Naive thymus-derived CD4-positive, alpha-beta T cell (primary cell): ENCODE data around the gene LAMA5. TPM values are rescaled to one million over a fixed set of nuclear protein-coding genes. Genes with fewer than 3 reads are reported as not detected.

Source experiments
- ATAC-seq: fragments of 150-1000 bp; cut with Tn5 transposase; 2 replicates; pipeline ENCODE4 v1.10.0; 2021; ENCODE audit warnings: mild to moderate bottlenecking, moderate library complexity
- CTCF ChIA-PET: fragments of 350-600 bp; sonication (Branson Sonifier 250); formaldehyde crosslinking; loops from one replicate; lab custom pipeline; 2021; ENCODE audit warnings: antibody characterized with exemption; lab: Charles Lee
- POLR2A ChIA-PET: fragments of 350-600 bp; sonication (Branson Sonifier 250); formaldehyde crosslinking; loops from one replicate; lab custom pipeline; 2021; ENCODE audit warnings: antibody characterized with exemption, inconsistent platforms; lab: Charles Lee
- DNase-seq, 9 donors: peaks; one replicate each; pipeline versions ENCODE4 v3.0.0 to v3.0.0-alpha.2; 2020 to 2022; ENCODE audit warnings: mixed read lengths in 1 of 9
- H3K27ac ChIP-seq: one replicate; pipeline ENCODE4 v1.7.0; 2013; ENCODE audit warnings: mild to moderate bottlenecking, low read depth, low read length, moderate library complexity
- H3K27me3 ChIP-seq, 2 donors: one replicate each; pipeline ENCODE4 v1.7.0; 2013; ENCODE audit warnings: low read length in 2 of 2, mild to moderate bottlenecking in 2 of 2, moderate library complexity in 2 of 2; ENCODE audit not compliant: control insufficient read depth in 2 of 2, insufficient read depth in 2 of 2
- H3K36me3 ChIP-seq, 3 experiments: 1 replicate in 2 of 3; 2 replicates in 1 of 3; pipeline ENCODE4 v1.7.0; 2013; ENCODE audit warnings: low read length in 3 of 3, mild to moderate bottlenecking in 3 of 3, moderate library complexity in 1 of 3; ENCODE audit not compliant: insufficient read depth in 3 of 3, control insufficient read depth in 2 of 3
- H3K4me1 ChIP-seq, 2 donors: one replicate each; pipeline ENCODE4 v1.7.0; 2013; ENCODE audit warnings: low read length in 2 of 2, mild to moderate bottlenecking in 2 of 2, moderate library complexity in 1 of 2; ENCODE audit not compliant: control insufficient read depth in 2 of 2, insufficient read depth in 2 of 2
- H3K4me3 ChIP-seq: 2 replicates; pipeline ENCODE4 v1.7.0; 2013; ENCODE audit warnings: mild to moderate bottlenecking, low read length
- H3K9me3 ChIP-seq, 3 experiments: 1 replicate in 2 of 3; 2 replicates in 1 of 3; pipeline ENCODE4 v1.7.0; 2013; ENCODE audit warnings: low read length in 3 of 3; ENCODE audit not compliant: control insufficient read depth in 2 of 3
- H3K27ac Mint-ChIP-seq, 9 donors: one replicate each; pipeline ENCODE4 v1.8.0; 2020 to 2022; ENCODE audit warnings: mixed read lengths in 9 of 9, mild to moderate bottlenecking in 8 of 9, moderate library complexity in 5 of 9, inconsistent platforms in 2 of 9
- H3K27me3 Mint-ChIP-seq, 5 donors: one replicate each; pipeline ENCODE4 v1.8.0; 2021 to 2022; ENCODE audit warnings: mixed read lengths in 5 of 5, mild to moderate bottlenecking in 1 of 5
- H3K36me3 Mint-ChIP-seq, 5 donors: one replicate each; pipeline ENCODE4 v1.8.0; 2020 to 2022; ENCODE audit warnings: mixed read lengths in 5 of 5, mild to moderate bottlenecking in 3 of 5, inconsistent platforms in 1 of 5
- H3K4me1 Mint-ChIP-seq, 7 donors: one replicate each; pipeline ENCODE4 v1.8.0; 2020 to 2022; ENCODE audit warnings: mixed read lengths in 7 of 7, mild to moderate bottlenecking in 3 of 7, inconsistent platforms in 1 of 7
- H3K4me3 Mint-ChIP-seq, 10 donors: one replicate each; pipeline ENCODE4 v1.8.0; 2020 to 2022; ENCODE audit warnings: mild to moderate bottlenecking in 10 of 10, mixed read lengths in 10 of 10, moderate library complexity in 6 of 10, inconsistent platforms in 2 of 10
- H3K9me3 Mint-ChIP-seq, 11 donors: one replicate each; pipeline ENCODE4 v1.8.0; 2020 to 2022; ENCODE audit warnings: mixed read lengths in 11 of 11, mild to moderate bottlenecking in 4 of 11, inconsistent platforms in 1 of 11, moderate library complexity in 1 of 11
- intact Hi-C, 2 donors: fragments of 100-400 bp; cut with micrococcal nuclease; formaldehyde crosslinking; loops; one replicate each; pipeline ENCODE4 v1.15.1; 2023
- polyA plus RNA-seq, 2 donors: library from polyadenylated mRNA; unstranded; fragments of 300-500 nt; fragmentation: Illumina TruSeq; gene quantifications; one replicate each; pipeline ENCODE4 v1.2.3, GENCODE V29; 2021
- total RNA-seq, 6 experiments: library from RNA in 5 of 6; stranded (reverse) in 5 of 6; gene quantifications; 1 replicate in 5 of 6; 2 replicates in 1 of 6; pipeline ENCODE4 v1.2.3 and lab custom pipeline; 2021 to 2026

The LAMA5 gene
- total and polyA plus RNA-seq, 7 experiments from 2014 or later: 0.05 to 1.3 (median 0.57) TPM; not detected in 2

DNA sequence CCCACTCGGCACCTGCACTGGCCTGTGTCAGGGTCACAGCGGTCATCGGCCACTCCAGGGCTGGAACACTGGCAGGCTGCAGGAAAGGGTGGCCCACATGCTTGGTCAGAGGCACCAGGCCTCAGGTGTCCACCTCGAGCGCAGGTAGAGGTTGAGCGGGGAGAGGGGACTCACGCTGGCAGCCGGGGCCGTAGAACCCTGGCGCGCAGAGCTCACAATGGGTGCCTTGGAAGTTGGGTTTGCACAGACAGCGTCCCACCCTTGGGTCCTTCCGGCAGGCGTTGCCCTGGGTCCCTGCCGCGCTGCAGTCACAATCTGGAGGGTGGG lies 28.9 kb downstream of the LAMA5 start:
- H3K27ac ChIP-seq: no peak overlapping the region

GRCh38 chr20:62337558-62338293 lies 29.4 kb downstream of the LAMA5 start:
- Histone ChIP-seq H3K9me3 (no peaks in the 10 kb centered on the region), H3K4me1 (no peaks in the 10 kb centered on the region), H3K4me3 (no peak overlapping the region), H3K27me3 (no peaks in the 10 kb centered on the region), H3K36me3 (no peaks in the 10 kb centered on the region), H3K27ac (no peak overlapping the region)
- ChIA-PET POLR2A (no interaction called here), CTCF (no interaction called here)
- Mint-ChIP-seq H3K27me3 (peaks cover 0 to 16% (median 7%) of the 10 kb centered on the region in 5 donors), H3K4me1 (peaks cover 0 to 7% (median 0%) of the 10 kb centered on the region in 7 donors), H3K27ac (no peak overlapping the region), H3K36me3 (peaks cover 0 to 5% (median 3%) of the 10 kb centered on the region in 5 donors), H3K4me3 (no peak overlapping the region), H3K9me3 (peaks cover 0 to 7% (median 0%) of the 10 kb centered on the region in 11 donors)
- DNase-seq (no peak), ATAC-seq (peak; percentile 45)
- intact Hi-C loops: no loop called here

More for the DNA sequence above, 28.9 kb downstream of the LAMA5 start:
- Mint-ChIP-seq H3K4me3 (no peak overlapping the region), H3K36me3 (peaks cover 0 to 5% (median 3%) of the 10 kb centered on the region in 5 donors), H3K4me1 (peaks cover 0 to 7% (median 0%) of the 10 kb centered on the region in 7 donors), H3K27ac (no peak overlapping the region), H3K27me3 (peaks cover 0 to 16% (median 7%) of the 10 kb centered on the region in 5 donors), H3K9me3 (peaks cover 0 to 7% (median 0%) of the 10 kb centered on the region in 11 donors)
- no peak for ATAC-seq
- no peak overlapping the region for H3K4me3 ChIP-seq
- no peaks in the 10 kb centered on the region for H3K9me3 ChIP-seq
- H3K27me3 ChIP-seq: no peaks in the 10 kb centered on the region
- no peaks in the 10 kb centered on the region for H3K4me1 ChIP-seq
- ChIA-PET POLR2A (no interaction called here), CTCF (no interaction called here)
- H3K36me3 ChIP-seq: no peaks in the 10 kb centered on the region
- no peak for DNase-seq
- intact Hi-C loops: no loop called here

DNA sequence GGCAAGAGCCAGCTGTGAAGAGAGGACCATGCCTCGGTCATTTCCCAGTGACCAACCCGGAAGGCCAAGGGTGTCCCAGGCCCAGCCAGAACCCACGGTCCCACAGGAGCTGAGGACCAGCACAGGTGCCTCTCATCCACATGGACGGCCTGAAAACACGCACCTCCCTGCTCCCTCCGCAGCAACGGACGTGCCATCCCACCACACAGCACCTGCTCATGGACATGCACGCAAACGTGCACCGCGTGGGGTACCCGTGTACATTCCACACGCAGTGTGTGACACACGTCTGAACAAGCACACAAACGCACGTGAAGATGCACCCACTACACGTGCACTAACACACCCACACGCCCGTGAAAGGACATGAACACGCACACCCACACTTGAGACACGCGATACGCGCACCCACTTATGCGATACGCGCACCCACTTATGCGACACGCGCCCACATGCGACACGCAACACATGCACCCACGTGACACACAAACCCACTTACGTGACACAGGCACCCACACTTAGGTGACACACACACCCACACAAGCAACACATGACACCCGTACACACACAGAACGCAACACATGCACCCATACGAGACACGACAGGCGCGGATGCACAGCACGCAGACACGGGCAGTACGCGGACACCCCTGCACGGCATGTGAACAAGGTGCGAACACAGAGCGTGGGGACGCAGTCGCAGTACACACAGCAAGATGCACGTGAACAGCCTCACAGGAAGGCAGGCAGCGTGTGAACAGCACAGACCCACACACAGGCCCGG lies 30.1 kb downstream of the LAMA5 start:
- Mint-ChIP-seq H3K4me3 (no peak overlapping the region), H3K4me1 (peaks cover 0 to 7% (median 0%) of the 10 kb centered on the region in 7 donors), H3K36me3 (peaks cover 0 to 5% (median 3%) of the 10 kb centered on the region in 5 donors), H3K27ac (no peak overlapping the region), H3K9me3 (peaks cover 0 to 7% (median 0%) of the 10 kb centered on the region in 11 donors), H3K27me3 (peaks cover 0 to 16% (median 7%) of the 10 kb centered on the region in 5 donors)
- Histone ChIP-seq H3K27me3 (no peaks in the 10 kb centered on the region), H3K27ac (no peak overlapping the region), H3K4me3 (no peak overlapping the region), H3K9me3 (no peaks in the 10 kb centered on the region), H3K4me1 (no peaks in the 10 kb centered on the region), H3K36me3 (no peaks in the 10 kb centered on the region)
- POLR2A ChIA-PET: no interaction called here
- intact Hi-C loops: no loop called here
- DNase-seq (no peak), ATAC-seq (no peak)
- CTCF ChIA-PET: no interaction called here

DNA sequence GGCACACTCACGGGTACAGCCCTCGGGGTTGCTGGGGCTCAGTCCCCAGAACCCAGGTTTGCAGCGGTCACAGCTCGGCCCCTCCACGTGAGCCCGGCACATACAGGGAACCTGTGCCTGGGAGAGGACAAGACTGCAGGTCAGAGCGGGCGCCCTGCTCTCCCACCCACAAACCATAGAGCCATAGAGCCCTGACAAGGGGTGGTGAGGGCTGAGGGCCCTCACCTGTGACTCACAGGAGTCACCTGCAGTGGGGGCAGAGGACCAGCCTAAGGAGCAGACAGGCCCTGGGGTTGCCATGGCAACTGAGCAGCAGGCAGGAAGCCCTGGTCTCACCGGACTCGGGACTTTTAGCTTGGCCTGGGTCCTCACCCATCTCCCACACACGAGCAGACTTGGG lies 30.8 kb downstream of the LAMA5 start:
- no peaks in the 10 kb centered on the region for H3K4me1 ChIP-seq
- no peak overlapping the region for H3K4me3 ChIP-seq
- Mint-ChIP-seq H3K4me1 (peaks cover 0 to 7% (median 0%) of the 10 kb centered on the region in 7 donors), H3K36me3 (peaks cover 0 to 5% (median 3%) of the 10 kb centered on the region in 5 donors), H3K27ac (no peak overlapping the region), H3K4me3 (no peak overlapping the region), H3K9me3 (peaks cover 0 to 7% (median 0%) of the 10 kb centered on the region in 11 donors), H3K27me3 (peaks cover 0 to 16% (median 7%) of the 10 kb centered on the region in 5 donors)
- no peak overlapping the region for H3K27ac ChIP-seq
- no peak for DNase-seq
- H3K36me3 ChIP-seq: no peaks in the 10 kb centered on the region
- H3K27me3 ChIP-seq: no peaks in the 10 kb centered on the region
- no peak for ATAC-seq
- ChIA-PET POLR2A (no interaction called here), CTCF (no interaction called here)
- intact Hi-C loops: no loop called here
- no peaks in the 10 kb centered on the region for H3K9me3 ChIP-seq

DNA sequence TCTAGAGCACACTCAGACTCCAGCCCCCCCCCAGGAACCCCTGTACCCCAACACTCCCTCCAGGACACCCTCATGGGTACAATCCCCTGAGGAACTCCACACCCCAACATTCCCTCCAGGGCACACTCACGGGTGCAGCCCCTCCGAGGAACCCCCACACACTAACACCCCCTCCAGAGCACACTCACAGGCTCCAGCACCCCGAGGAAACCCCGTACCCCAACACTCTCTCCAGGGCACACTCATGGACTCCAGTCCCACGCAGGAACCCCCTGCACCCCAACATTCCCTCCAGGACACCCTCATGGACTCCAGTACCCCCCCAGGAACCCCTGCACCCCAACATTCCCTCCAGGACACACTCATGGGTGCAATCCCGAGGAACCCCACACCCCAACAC lies 31.6 kb downstream of the LAMA5 start:
- DNase-seq (no peak), ATAC-seq (no peak)
- H3K4me3 ChIP-seq: no peak overlapping the region
- H3K27me3 ChIP-seq: no peaks in the 10 kb centered on the region
- intact Hi-C loops: no loop called here
- H3K4me3 Mint-ChIP-seq: no peak overlapping the region
- H3K27ac Mint-ChIP-seq: no peak overlapping the region
- H3K4me1 Mint-ChIP-seq: peaks cover 0 to 7% (median 0%) of the 10 kb centered on the region in 7 donors
- peaks cover 0 to 16% (median 7%) of the 10 kb centered on the region in 5 donors for H3K27me3 Mint-ChIP-seq
- no peaks in the 10 kb centered on the region for H3K36me3 ChIP-seq
- no peaks in the 10 kb centered on the region for H3K4me1 ChIP-seq
- H3K27ac ChIP-seq: no peak overlapping the region
- H3K9me3 Mint-ChIP-seq: peaks cover 0 to 7% (median 0%) of the 10 kb centered on the region in 11 donors
- ChIA-PET POLR2A (no interaction called here), CTCF (no interaction called here)
- H3K9me3 ChIP-seq: no peaks in the 10 kb centered on the region
- H3K36me3 Mint-ChIP-seq: peaks cover 0 to 5% (median 3%) of the 10 kb centered on the region in 5 donors

GRCh38 chr20:62334881-62335280 lies 32.2 kb downstream of the LAMA5 start:
- Histone ChIP-seq H3K9me3 (no peaks in the 10 kb centered on the region), H3K27me3 (no peaks in the 10 kb centered on the region), H3K4me1 (no peaks in the 10 kb centered on the region), H3K36me3 (no peaks in the 10 kb centered on the region), H3K4me3 (no peak overlapping the region), H3K27ac (no peak overlapping the region)
- H3K9me3 Mint-ChIP-seq: peaks cover 0 to 6% (median 0%) of the 10 kb centered on the region in 11 donors
- peaks cover 0 to 5% (median 0%) of the 10 kb centered on the region in 7 donors for H3K4me1 Mint-ChIP-seq
- CTCF ChIA-PET: no interaction called here
- POLR2A ChIA-PET: no interaction called here
- DNase-seq (no peak), ATAC-seq (no peak)
- H3K27me3 Mint-ChIP-seq: peaks cover 0 to 14% (median 6%) of the 10 kb centered on the region in 5 donors
- H3K36me3 Mint-ChIP-seq: peaks cover 0 to 5% (median 2%) of the 10 kb centered on the region in 5 donors
- no peak overlapping the region for H3K4me3 Mint-ChIP-seq
- intact Hi-C loops: no loop called here
- no peak overlapping the region for H3K27ac Mint-ChIP-seq
